Measurements from ENCODE around the gene NKAIN4.

Gene NKAIN4

GRCh38 chr20:63260521-63260920, 6.3 kb upstream of the NKAIN4 start:
- Histone ChIP-seq H3K4me3 (ENCODE audit: insufficient read length, low read depth) (no peak overlapping the region), H3K27me3 (ENCODE audit: insufficient read depth, insufficient read length) (peaks cover 15% of the 10 kb centered on the region), H3K9ac (ENCODE audit: insufficient read length, low read depth) (peak overlapping the region; percentile 43), H3K4me1 (ENCODE audit: insufficient read depth, insufficient read length) (peaks cover 39% of the 10 kb centered on the region), H3K9me3 (ENCODE audit: insufficient read depth, low read length) (no peaks in the 10 kb centered on the region), H3K36me3 (ENCODE audit: insufficient read depth, insufficient read length, low read length) (peaks cover 3% of the 10 kb centered on the region)
- TF ChIP-seq SUZ12 (IDR thresholded peaks at IDR 0.05; ENCODE audit: extremely low read depth, insufficient read depth, insufficient read length): no peak
- no peak for TF ChIP-seq ZNF274 (IDR thresholded peaks at IDR 0.05; ENCODE audit: low read depth, low read length)
- no peak for DNase-seq (ENCODE audit: low read depth, low spot score)

- DNase-seq (ENCODE audit: low read depth, low spot score): no peak
- Histone ChIP-seq H3K9ac (ENCODE audit: insufficient read length, low read depth) (peak overlapping the region; percentile 9), H3K27me3 (ENCODE audit: insufficient read depth, insufficient read length) (peaks cover 21% of the 10 kb centered on the region), H3K4me1 (ENCODE audit: insufficient read depth, insufficient read length) (peaks cover 45% of the 10 kb centered on the region), H3K4me3 (ENCODE audit: insufficient read length, low read depth) (no peak overlapping the region), H3K9me3 (ENCODE audit: insufficient read depth, low read length) (no peaks in the 10 kb centered on the region), H3K36me3 (ENCODE audit: insufficient read depth, insufficient read length, low read length) (peaks cover 3% of the 10 kb centered on the region)
- TF ChIP-seq YY1 (IDR thresholded peaks at IDR 0.05; ENCODE audit: insufficient read depth, insufficient read length) (no peak), SUZ12 (IDR thresholded peaks at IDR 0.05; ENCODE audit: extremely low read depth, insufficient read depth, insufficient read length) (no peak), ZNF274 (IDR thresholded peaks at IDR 0.05; ENCODE audit: low read depth, low read length) (no peak)
These were observed 5.6 kb upstream of the NKAIN4 start for GRCh38 chr20:63259734-63260460.

DNA sequence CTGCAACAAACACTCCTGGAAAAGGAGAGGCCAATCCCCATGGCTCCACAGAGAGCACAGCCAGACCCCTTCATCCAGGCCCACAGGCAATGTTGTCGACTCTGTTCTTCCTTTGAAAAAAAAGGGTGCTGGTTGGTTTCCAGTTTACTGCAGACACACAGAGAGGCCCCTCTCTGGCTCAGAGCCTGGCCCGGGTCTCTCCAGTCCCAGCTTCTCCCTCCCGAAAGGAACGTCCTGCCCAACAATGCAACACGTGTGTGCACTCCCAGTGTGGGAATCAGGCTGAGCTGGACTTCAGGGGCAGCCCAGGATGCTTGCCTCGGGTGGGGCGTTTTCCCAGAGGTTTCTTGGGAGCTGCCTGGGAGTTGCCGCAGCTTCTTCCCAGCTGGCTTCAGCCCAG, 4.5 kb upstream of the NKAIN4 start:
- no peak overlapping the region for H3K9ac ChIP-seq (ENCODE audit: insufficient read length, low read depth)
- peaks cover 24% of the 10 kb centered on the region for H3K27me3 ChIP-seq (ENCODE audit: insufficient read depth, insufficient read length)
- H3K4me3 ChIP-seq (ENCODE audit: insufficient read length, low read depth): no peak overlapping the region
- no peaks in the 10 kb centered on the region for H3K9me3 ChIP-seq (ENCODE audit: insufficient read depth, low read length)
- no peak for DNase-seq (ENCODE audit: low read depth, low spot score)
- H3K4me1 ChIP-seq (ENCODE audit: insufficient read depth, insufficient read length): peaks cover 47% of the 10 kb centered on the region
- TF ChIP-seq SUZ12 (IDR thresholded peaks at IDR 0.05; ENCODE audit: extremely low read depth, insufficient read depth, insufficient read length) (no peak), ZNF274 (IDR thresholded peaks at IDR 0.05; ENCODE audit: low read depth, low read length) (no peak), YY1 (IDR thresholded peaks at IDR 0.05; ENCODE audit: insufficient read depth, insufficient read length) (no peak)
- H3K36me3 ChIP-seq (ENCODE audit: insufficient read depth, insufficient read length, low read length): peaks cover 3% of the 10 kb centered on the region

DNA sequence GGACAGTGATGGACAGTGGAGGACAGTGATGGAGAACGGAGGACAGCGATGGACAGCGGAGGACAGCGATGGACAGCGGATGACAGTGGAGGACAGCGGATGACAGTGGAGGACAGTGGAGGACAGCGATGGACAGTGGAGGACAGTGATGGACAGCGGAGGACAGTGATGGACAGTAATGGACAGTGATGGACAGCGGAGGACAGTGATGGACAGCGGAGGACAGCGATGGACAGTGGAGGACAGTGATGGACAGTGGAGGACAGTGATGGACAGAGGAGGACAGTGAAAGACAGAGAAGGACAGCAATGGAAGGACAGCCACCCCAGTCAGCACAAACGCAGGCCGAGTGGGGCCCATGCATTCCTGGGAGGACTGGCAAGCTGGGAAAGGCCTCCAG, 3.4 kb upstream of the NKAIN4 start:
- TF ChIP-seq YY1 (IDR thresholded peaks at IDR 0.05; ENCODE audit: insufficient read depth, insufficient read length) (no peak), ZNF274 (IDR thresholded peaks at IDR 0.05; ENCODE audit: low read depth, low read length) (no peak), SUZ12 (IDR thresholded peaks at IDR 0.05; ENCODE audit: extremely low read depth, insufficient read depth, insufficient read length) (no peak)
- H3K36me3 ChIP-seq (ENCODE audit: insufficient read depth, insufficient read length, low read length): peaks cover 3% of the 10 kb centered on the region
- H3K9ac ChIP-seq (ENCODE audit: insufficient read length, low read depth): no peak overlapping the region
- peaks cover 54% of the 10 kb centered on the region for H3K4me1 ChIP-seq (ENCODE audit: insufficient read depth, insufficient read length)
- no peaks in the 10 kb centered on the region for H3K9me3 ChIP-seq (ENCODE audit: insufficient read depth, low read length)
- H3K27me3 ChIP-seq (ENCODE audit: insufficient read depth, insufficient read length): peaks cover 30% of the 10 kb centered on the region
- no peak for DNase-seq (ENCODE audit: low read depth, low spot score)
- no peak overlapping the region for H3K4me3 ChIP-seq (ENCODE audit: insufficient read length, low read depth)

DNA sequence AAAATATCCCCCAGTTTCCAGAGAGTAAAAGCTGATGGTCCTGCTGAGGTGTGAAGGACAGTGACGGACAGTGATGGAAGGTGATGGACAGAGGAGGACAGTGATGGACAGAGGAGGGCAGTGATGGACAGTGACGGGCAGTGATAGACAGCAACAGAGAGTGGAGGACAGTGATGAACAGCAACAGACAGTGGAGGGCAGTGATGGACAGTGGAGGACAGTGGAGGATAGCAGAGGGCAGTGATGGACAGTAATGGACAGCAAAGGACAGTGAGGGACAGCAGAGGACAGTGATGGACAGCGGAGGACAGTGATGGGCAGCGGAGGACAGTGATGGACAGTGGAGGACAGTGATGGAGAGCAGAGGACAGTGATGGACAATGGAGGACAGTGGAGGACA, 2.7 kb upstream of the NKAIN4 start:
- Histone ChIP-seq H3K9me3 (ENCODE audit: insufficient read depth, low read length) (no peaks in the 10 kb centered on the region), H3K9ac (ENCODE audit: insufficient read length, low read depth) (no peak overlapping the region), H3K27me3 (ENCODE audit: insufficient read depth, insufficient read length) (peaks cover 37% of the 10 kb centered on the region), H3K36me3 (ENCODE audit: insufficient read depth, insufficient read length, low read length) (peaks cover 3% of the 10 kb centered on the region), H3K4me1 (ENCODE audit: insufficient read depth, insufficient read length) (peaks cover 56% of the 10 kb centered on the region), H3K4me3 (ENCODE audit: insufficient read length, low read depth) (no peak overlapping the region)
- DNase-seq (ENCODE audit: low read depth, low spot score): no peak
- TF ChIP-seq SUZ12 (IDR thresholded peaks at IDR 0.05; ENCODE audit: extremely low read depth, insufficient read depth, insufficient read length) (no peak), YY1 (IDR thresholded peaks at IDR 0.05; ENCODE audit: insufficient read depth, insufficient read length) (no peak), ZNF274 (IDR thresholded peaks at IDR 0.05; ENCODE audit: low read depth, low read length) (no peak)

- no peaks in the 10 kb centered on the region for H3K9me3 ChIP-seq (ENCODE audit: insufficient read depth, low read length)
- H3K4me3 ChIP-seq (ENCODE audit: insufficient read length, low read depth): no peak overlapping the region
- peaks cover 41% of the 10 kb centered on the region for H3K27me3 ChIP-seq (ENCODE audit: insufficient read depth, insufficient read length)
- peaks cover 54% of the 10 kb centered on the region for H3K4me1 ChIP-seq (ENCODE audit: insufficient read depth, insufficient read length)
- H3K9ac ChIP-seq (ENCODE audit: insufficient read length, low read depth): peak overlapping the region; percentile 44
- no peak for TF ChIP-seq SUZ12 (IDR thresholded peaks at IDR 0.05; ENCODE audit: extremely low read depth, insufficient read depth, insufficient read length)
- no peak for TF ChIP-seq YY1 (IDR thresholded peaks at IDR 0.05; ENCODE audit: insufficient read depth, insufficient read length)
- no peak for TF ChIP-seq ZNF274 (IDR thresholded peaks at IDR 0.05; ENCODE audit: low read depth, low read length)
- H3K36me3 ChIP-seq (ENCODE audit: insufficient read depth, insufficient read length, low read length): peaks cover 3% of the 10 kb centered on the region
- no peak for DNase-seq (ENCODE audit: low read depth, low spot score)
These were observed 1.9 kb upstream of the NKAIN4 start for GRCh38 chr20:63255931-63256704.

Data from NT2/D1 (cell line).